ENCODE measurements around the gene ZNF366.

DNA sequence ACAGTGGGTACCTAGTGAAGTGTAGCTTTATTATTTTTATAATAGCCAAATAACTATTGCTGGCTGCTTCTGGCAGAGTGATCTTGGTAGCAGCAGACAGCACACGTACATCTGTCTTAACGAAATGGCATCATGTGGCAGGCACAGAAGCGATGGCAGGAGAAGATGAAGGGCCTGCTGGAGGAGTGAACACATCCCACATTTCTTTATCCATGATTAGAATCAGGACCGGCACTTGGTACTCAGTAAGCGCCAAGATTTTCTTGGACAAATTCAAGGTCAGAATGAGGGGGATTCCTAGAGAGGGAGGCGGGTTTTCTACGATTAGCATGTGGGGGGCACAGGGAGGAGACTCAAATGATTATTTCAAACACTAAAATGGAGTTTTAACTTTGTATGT is 23.0 kb upstream of the ZNF366 start:
- no peak for TF ChIP-seq POLR2A (IDR thresholded peaks at IDR 0.05)
- TF ChIP-seq, protein P1, sequence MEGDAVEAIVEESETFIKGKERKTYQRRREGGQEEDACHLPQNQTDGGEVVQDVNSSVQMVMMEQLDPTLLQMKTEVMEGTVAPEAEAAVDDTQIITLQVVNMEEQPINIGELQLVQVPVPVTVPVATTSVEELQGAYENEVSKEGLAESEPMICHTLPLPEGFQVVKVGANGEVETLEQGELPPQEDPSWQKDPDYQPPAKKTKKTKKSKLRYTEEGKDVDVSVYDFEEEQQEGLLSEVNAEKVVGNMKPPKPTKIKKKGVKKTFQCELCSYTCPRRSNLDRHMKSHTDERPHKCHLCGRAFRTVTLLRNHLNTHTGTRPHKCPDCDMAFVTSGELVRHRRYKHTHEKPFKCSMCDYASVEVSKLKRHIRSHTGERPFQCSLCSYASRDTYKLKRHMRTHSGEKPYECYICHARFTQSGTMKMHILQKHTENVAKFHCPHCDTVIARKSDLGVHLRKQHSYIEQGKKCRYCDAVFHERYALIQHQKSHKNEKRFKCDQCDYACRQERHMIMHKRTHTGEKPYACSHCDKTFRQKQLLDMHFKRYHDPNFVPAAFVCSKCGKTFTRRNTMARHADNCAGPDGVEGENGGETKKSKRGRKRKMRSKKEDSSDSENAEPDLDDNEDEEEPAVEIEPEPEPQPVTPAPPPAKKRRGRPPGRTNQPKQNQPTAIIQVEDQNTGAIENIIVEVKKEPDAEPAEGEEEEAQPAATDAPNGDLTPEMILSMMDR (IDR thresholded peaks at IDR 0.05), result no peak
- TF ChIP-seq POLR2AphosphoS5 (IDR thresholded peaks at IDR 0.05), result no peak
- no peak for TF ChIP-seq EP300 (IDR thresholded peaks at IDR 0.05)
